ENCODE measurements around the gene CLK1. TPM values are rescaled to one million over a fixed set of nuclear protein-coding genes. Genes with fewer than 3 reads are reported as not detected.

Gene CLK1
- total and polyA plus RNA-seq, 2 of the 13 experiments (the other 11 are each of a cell fraction or from before 2014, with no cell fraction given) = 66.6 to 101 TPM

GRCh38 chr2:200847269-200847668 is 17.2 kb downstream of the CLK1 start (continued):
- TF ChIP-seq, protein P1, sequence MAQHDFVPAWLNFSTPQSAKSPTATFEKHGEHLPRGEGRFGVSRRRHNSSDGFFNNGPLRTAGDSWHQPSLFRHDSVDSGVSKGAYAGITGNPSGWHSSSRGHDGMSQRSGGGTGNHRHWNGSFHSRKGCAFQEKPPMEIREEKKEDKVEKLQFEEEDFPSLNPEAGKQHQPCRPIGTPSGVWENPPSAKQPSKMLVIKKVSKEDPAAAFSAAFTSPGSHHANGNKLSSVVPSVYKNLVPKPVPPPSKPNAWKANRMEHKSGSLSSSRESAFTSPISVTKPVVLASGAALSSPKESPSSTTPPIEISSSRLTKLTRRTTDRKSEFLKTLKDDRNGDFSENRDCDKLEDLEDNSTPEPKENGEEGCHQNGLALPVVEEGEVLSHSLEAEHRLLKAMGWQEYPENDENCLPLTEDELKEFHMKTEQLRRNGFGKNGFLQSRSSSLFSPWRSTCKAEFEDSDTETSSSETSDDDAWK (CRISPR knock-in tag; IDR thresholded peaks at IDR 0.05) = no peak
- TF ChIP-seq SRSF4 (IDR thresholded peaks at IDR 0.05; ENCODE audit: low read depth, low read length, poor library complexity, severe bottlenecking) (no peak), ZNF33B (CRISPR knock-in tag; IDR thresholded peaks at IDR 0.05) (no peak), ZNF816 (CRISPR knock-in tag; IDR thresholded peaks at IDR 0.05; ENCODE audit: borderline replicate concordance) (no peak), ZNF7 (CRISPR knock-in tag; IDR thresholded peaks at IDR 0.05) (no peak)
- TF ChIP-seq, protein P2, sequence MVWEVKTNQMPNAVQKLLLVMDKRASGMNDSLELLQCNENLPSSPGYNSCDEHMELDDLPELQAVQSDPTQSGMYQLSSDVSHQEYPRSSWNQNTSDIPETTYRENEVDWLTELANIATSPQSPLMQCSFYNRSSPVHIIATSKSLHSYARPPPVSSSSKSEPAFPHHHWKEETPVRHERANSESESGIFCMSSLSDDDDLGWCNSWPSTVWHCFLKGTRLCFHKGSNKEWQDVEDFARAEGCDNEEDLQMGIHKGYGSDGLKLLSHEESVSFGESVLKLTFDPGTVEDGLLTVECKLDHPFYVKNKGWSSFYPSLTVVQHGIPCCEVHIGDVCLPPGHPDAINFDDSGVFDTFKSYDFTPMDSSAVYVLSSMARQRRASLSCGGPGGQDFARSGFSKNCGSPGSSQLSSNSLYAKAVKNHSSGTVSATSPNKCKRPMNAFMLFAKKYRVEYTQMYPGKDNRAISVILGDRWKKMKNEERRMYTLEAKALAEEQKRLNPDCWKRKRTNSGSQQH (CRISPR knock-in tag; IDR thresholded peaks at IDR 0.05; ENCODE audit: low read depth) = no peak

GRCh38 chr2:200845669-200846325 is 18.7 kb downstream of the CLK1 start:
- no peaks in the 10 kb centered on the region for H3K27me3 ChIP-seq (ENCODE audit: control insufficient read depth in 1 of 2, insufficient read depth in 2 of 2, low read length in 2 of 2)
- no peaks in the 10 kb centered on the region for H3K9me3 ChIP-seq (ENCODE audit: low read length)
- H3K9ac ChIP-seq (ENCODE audit: insufficient read depth, low read depth, low read length) = no peak overlapping the region
- DNase-seq (ENCODE audit: low spot score) (no peak), FAIRE-seq (no peak), ATAC-seq (no peak)
- ChIA-PET CTCF (ENCODE audit: low intra/inter-chr PET ratio, low total read pairs) (no interaction called here), POLR2A (interaction anchor here (0.8 to 3.3 kb wide), 8 partner anchors 13 to 118 kb away, joined by 3 to 52 read pairs (median 4); partner anchors contain the start of genes CLK1, NIF3L1, ORC2 and PPIL3)
- intact Hi-C loops (cut with micrococcal nuclease; ENCODE audit: unreplicated experiment) (no loop called here), in situ Hi-C loops (cut with HindIII; ENCODE audit: extremely low pct_ligation_motif_present, low pct_unique_long_range_greater_than_20kb) (no loop called here)
- no peak overlapping the region for H3K4me2 ChIP-seq (ENCODE audit: low read depth, low read length)
- WGBS (ENCODE audit: low lambda C conversion rate) = 71% methylated on average over 10 of the region's 10 CpGs
- no TSS peak for BruUV-seq (replicated peaks)
- H3K4me1 ChIP-seq (ENCODE audit: insufficient read depth, low read length) = peaks cover 18% of the 10 kb centered on the region
- H3K4me3 ChIP-seq (replicated peaks in 1 of 3; ENCODE audit: insufficient read depth in 1 of 3, low read depth in 2 of 3, low read length in 3 of 3) = no peak overlapping the region
- H3K79me2 ChIP-seq (ENCODE audit: insufficient read depth, low read length) = no peaks in the 10 kb centered on the region
- no peaks in the 10 kb centered on the region for H3K36me3 ChIP-seq (replicated peaks in 1 of 2; ENCODE audit: control insufficient read depth in 1 of 2, insufficient read depth in 2 of 2, low read length in 2 of 2)
- H3K27ac ChIP-seq (ENCODE audit: extremely low read length, insufficient read depth, low read length) = no peak overlapping the region
- no peak overlapping the region for H2AFZ ChIP-seq (ENCODE audit: low read length)
- no peaks in the 10 kb centered on the region for H4K20me1 ChIP-seq (ENCODE audit: insufficient read depth, low read length)
- TF ChIP-seq ZNF383 (CRISPR knock-in tag; IDR thresholded peaks at IDR 0.05; ENCODE audit: borderline replicate concordance) = no peak
- TF ChIP-seq, protein P3, sequence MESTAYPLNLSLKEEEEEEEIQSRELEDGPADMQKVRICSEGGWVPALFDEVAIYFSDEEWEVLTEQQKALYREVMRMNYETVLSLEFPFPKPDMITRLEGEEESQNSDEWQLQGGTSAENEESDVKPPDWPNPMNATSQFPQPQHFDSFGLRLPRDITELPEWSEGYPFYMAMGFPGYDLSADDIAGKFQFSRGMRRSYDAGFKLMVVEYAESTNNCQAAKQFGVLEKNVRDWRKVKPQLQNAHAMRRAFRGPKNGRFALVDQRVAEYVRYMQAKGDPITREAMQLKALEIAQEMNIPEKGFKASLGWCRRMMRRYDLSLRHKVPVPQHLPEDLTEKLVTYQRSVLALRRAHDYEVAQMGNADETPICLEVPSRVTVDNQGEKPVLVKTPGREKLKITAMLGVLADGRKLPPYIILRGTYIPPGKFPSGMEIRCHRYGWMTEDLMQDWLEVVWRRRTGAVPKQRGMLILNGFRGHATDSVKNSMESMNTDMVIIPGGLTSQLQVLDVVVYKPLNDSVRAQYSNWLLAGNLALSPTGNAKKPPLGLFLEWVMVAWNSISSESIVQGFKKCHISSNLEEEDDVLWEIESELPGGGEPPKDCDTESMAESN (CRISPR knock-in tag; conservative IDR thresholded peaks at IDR 0.05) = no peak
- no peak for TF ChIP-seq IKZF4 (CRISPR knock-in tag; IDR thresholded peaks at IDR 0.05; ENCODE audit: borderline replicate concordance, low read depth, not compliant biosample characterization)
- 0 out of 2 replicates have a peak, but pooled peaks have one; percentile 26 for TF ChIP-seq FOSL2 (CRISPR knock-in tag; IDR thresholded peaks at IDR 0.05)
- TF ChIP-seq SMC3 (IDR thresholded peaks at IDR 0.05; ENCODE audit: low read length) = no peak
- no peak for TF ChIP-seq ZNF75D (CRISPR knock-in tag; IDR thresholded peaks at IDR 0.05; ENCODE audit: borderline replicate concordance)
- no peak for TF ChIP-seq ZMYM2 (CRISPR knock-in tag; IDR thresholded peaks at IDR 0.05)
- no peak for TF ChIP-seq MAZ (IDR thresholded peaks at IDR 0.05; ENCODE audit: borderline replicate concordance, low read depth, low read length)
- TF ChIP-seq MAZ (CRISPR knock-in tag; IDR thresholded peaks at IDR 0.05; ENCODE audit: low read depth) = no peak
- no peak for TF ChIP-seq CAMTA2 (CRISPR knock-in tag; IDR thresholded peaks at IDR 0.05; ENCODE audit: borderline replicate concordance)
- TF ChIP-seq DR1 (CRISPR knock-in tag; IDR thresholded peaks at IDR 0.05) = no peak
- no peak for TF ChIP-seq ZNF773 (CRISPR knock-in tag; IDR thresholded peaks at IDR 0.05; ENCODE audit: borderline replicate concordance)
